Progenitor cell of endocrine pancreas (in vitro differentiated cells): Measurements from ENCODE around the gene EZR. TPM values are rescaled to one million over a fixed set of nuclear protein-coding genes. Genes with fewer than 3 reads are reported as not detected.
A peak's percentile ranks its signal among the peaks of the same experiment; 100 is the strongest.

ENCODE experiments used
- DNase-seq: peaks from one replicate; pipeline ENCODE4 v3.0.0; 2021; ENCODE audit warnings: low spot score; ENCODE audit not compliant: unreplicated experiment
- H3K27ac Mint-ChIP-seq: 2 replicates; pipeline ENCODE4 v1.8.0; 2021; ENCODE audit warnings: mild to moderate bottlenecking, moderate library complexity, mixed read lengths
- H3K27me3 Mint-ChIP-seq: 2 replicates; pipeline ENCODE4 v1.8.0; 2021; ENCODE audit warnings: mixed read lengths
- H3K36me3 Mint-ChIP-seq: 2 replicates; pipeline ENCODE4 v1.8.0; 2022; ENCODE audit warnings: mixed read lengths; ENCODE audit not compliant: insufficient read depth
- H3K4me1 Mint-ChIP-seq: 2 replicates; pipeline ENCODE4 v1.8.0; 2021; ENCODE audit warnings: low read depth, mixed read lengths
- H3K4me3 Mint-ChIP-seq: 2 replicates; pipeline ENCODE4 v1.8.0; 2021; ENCODE audit warnings: low read depth, mild to moderate bottlenecking, moderate library complexity, mixed read lengths
- H3K9me3 Mint-ChIP-seq: 2 replicates; pipeline ENCODE4 v1.8.0; 2021; ENCODE audit warnings: low read depth, mixed read lengths
- total RNA-seq: library from RNA; stranded (reverse); gene quantifications from 2 replicates; pipeline ENCODE4 v1.2.1, GENCODE V29; 2021
- TF ChIP-seq, protein P1 (sequence below): fragments of 200-600 bp; sonication (generic); IDR thresholded peaks from one replicate; pipeline ENCODE4 v1.5.0; 2021; ENCODE audit warnings: antibody characterized with exemption, mild to moderate bottlenecking; ENCODE audit not compliant: unreplicated experiment

EZR gene
- total RNA-seq, 1 donor from 2014 or later, result 258 TPM

DNA sequence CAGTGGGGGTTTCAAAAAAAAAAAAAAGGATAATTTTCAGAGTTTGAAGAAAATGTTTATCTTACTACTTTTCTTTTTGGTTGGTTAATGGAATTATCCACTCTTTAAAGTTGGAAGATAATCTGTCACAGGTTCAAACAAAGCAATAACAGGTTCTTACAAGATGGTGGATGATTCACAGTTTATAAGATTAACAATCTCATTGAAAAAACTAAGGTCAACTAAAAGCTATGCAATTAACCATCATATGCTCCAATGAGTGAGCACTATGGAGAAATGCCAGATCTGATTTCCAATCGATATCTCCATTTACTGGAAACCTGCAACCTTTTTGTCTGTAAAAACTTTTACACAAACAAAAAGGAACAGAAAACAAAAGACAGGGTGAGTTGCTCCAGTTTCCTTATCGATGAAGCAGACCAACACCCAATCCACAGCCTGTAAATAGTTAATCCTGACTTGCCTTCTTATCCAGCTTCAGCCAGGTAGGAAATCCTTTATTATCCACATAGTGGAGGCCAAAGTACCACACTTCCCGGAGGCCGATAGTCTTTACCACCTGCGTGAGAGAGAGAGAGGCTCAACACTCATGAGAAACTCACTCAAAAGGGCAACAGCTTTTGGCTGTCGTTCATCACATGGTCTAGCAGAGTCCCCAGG lies 32.4 kb downstream of the EZR start:
- Mint-ChIP-seq H3K4me1 (peaks cover 34% of the 10 kb centered on the region), H3K36me3 (peaks cover 54% of the 10 kb centered on the region), H3K27me3 (no peaks in the 10 kb centered on the region), H3K27ac (peak overlapping the region; percentile 87), H3K9me3 (no peaks in the 10 kb centered on the region), H3K4me3 (no peak overlapping the region)
- TF ChIP-seq, protein P1, sequence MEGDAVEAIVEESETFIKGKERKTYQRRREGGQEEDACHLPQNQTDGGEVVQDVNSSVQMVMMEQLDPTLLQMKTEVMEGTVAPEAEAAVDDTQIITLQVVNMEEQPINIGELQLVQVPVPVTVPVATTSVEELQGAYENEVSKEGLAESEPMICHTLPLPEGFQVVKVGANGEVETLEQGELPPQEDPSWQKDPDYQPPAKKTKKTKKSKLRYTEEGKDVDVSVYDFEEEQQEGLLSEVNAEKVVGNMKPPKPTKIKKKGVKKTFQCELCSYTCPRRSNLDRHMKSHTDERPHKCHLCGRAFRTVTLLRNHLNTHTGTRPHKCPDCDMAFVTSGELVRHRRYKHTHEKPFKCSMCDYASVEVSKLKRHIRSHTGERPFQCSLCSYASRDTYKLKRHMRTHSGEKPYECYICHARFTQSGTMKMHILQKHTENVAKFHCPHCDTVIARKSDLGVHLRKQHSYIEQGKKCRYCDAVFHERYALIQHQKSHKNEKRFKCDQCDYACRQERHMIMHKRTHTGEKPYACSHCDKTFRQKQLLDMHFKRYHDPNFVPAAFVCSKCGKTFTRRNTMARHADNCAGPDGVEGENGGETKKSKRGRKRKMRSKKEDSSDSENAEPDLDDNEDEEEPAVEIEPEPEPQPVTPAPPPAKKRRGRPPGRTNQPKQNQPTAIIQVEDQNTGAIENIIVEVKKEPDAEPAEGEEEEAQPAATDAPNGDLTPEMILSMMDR, result no peak
- no peak for DNase-seq

DNA sequence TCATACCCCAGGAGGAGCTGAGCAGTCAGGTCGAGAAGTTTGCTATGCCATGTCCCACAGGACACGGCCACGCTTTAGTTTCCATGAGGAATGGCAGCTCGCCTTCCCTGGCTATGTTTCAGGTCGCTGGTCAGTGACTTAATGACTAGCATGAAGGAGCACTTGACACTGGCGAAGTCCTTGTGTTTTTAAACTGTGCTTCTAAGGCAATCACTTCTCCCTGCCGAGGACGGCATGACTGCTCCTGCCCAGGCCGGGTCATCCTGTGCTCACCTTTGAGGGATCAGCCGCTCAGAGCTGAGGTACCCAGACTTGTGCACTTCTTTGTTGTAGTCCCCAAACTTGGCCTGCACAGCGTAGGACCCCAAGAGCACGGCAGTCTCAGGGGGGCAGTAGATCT lies 34.1 kb downstream of the EZR start:
- Mint-ChIP-seq H3K27me3 (no peaks in the 10 kb centered on the region), H3K27ac (peak overlapping the region; percentile 59), H3K36me3 (peaks cover 60% of the 10 kb centered on the region), H3K4me1 (peaks cover 44% of the 10 kb centered on the region), H3K4me3 (no peak overlapping the region), H3K9me3 (no peaks in the 10 kb centered on the region)
- TF ChIP-seq, protein P1, result no peak
- DNase-seq, result no peak

DNA sequence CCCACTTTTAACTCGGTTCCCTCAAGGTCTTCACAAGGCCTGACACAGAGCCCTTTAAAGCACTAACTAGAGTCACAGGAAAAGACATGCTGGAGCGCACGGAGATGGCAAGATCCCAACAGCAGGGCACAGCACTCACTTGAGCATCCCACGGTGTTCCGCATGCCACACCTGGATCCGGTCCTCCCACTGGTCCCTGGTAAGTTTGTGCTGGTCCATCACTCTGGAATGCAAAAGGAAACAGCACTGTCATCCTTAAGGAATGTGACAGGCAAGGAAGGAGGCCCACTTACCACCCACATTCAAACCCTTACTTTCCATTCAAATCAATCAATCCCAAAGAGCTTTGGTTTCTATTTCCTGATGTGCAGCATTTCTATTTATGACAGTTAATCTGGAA lies 34.7 kb downstream of the EZR start:
- H3K27me3 Mint-ChIP-seq, result no peaks in the 10 kb centered on the region
- H3K9me3 Mint-ChIP-seq, result no peaks in the 10 kb centered on the region
- peak overlapping the region; percentile 90 for H3K27ac Mint-ChIP-seq
- no peak for DNase-seq
- TF ChIP-seq, protein P1, result no peak
- peaks cover 60% of the 10 kb centered on the region for H3K36me3 Mint-ChIP-seq
- no peak overlapping the region for H3K4me3 Mint-ChIP-seq
- H3K4me1 Mint-ChIP-seq, result peaks cover 43% of the 10 kb centered on the region

DNA sequence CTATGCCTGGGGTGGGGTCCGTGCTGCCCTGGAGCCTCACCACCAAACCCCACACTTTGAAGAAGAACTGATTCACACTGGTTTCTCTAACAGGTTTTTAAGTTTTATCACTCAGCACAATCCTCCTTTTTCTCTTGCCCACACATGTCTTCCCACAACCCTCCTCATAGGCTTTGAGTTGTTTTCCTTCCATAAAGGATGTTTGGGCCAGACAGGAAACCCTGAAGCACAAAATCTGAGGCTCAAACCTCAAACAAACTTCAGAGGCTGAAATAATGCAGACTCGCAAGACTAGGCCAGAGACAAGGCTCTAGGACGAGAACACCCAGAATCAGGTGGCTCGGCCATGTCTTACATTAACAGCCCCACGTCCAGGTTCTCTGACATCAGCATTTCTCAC lies 35.3 kb downstream of the EZR start:
- H3K27ac Mint-ChIP-seq, result peak overlapping the region; percentile 49
- no peaks in the 10 kb centered on the region for H3K27me3 Mint-ChIP-seq
- H3K9me3 Mint-ChIP-seq, result no peaks in the 10 kb centered on the region
- TF ChIP-seq, protein P1, result no peak
- peaks cover 46% of the 10 kb centered on the region for H3K4me1 Mint-ChIP-seq
- H3K4me3 Mint-ChIP-seq, result no peak overlapping the region
- H3K36me3 Mint-ChIP-seq, result peaks cover 62% of the 10 kb centered on the region
- no peak for DNase-seq

DNA sequence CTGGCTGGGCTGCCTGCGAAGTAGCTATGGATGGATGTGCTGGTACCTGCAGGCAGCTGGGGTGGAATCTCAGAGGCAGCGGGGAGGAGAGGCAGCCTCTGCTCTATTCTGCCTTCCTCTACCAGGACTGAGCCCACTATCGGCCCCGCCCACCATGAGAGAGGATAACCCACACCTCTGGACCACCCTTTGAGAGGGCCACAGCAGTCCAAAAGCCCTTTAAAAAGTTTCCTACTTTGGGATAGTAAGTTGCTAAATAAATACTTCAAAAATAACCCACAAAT lies 36.1 kb downstream of the EZR start:
- H3K9me3 Mint-ChIP-seq, result no peaks in the 10 kb centered on the region
- H3K36me3 Mint-ChIP-seq, result peaks cover 63% of the 10 kb centered on the region
- peak overlapping the region; percentile 97 for H3K27ac Mint-ChIP-seq
- H3K4me3 Mint-ChIP-seq, result no peak overlapping the region
- H3K27me3 Mint-ChIP-seq, result no peaks in the 10 kb centered on the region
- peaks cover 45% of the 10 kb centered on the region for H3K4me1 Mint-ChIP-seq
- no peak for DNase-seq
- TF ChIP-seq, protein P1, result no peak
